GM18858 (cell line): ENCODE data around the gene PCSK2.

Source experiments
- ATAC-seq: cut with Tn5 transposase; IDR thresholded peaks from one replicate; pipeline ENCODE4 v1.9.1; 2021; ENCODE audit not compliant: unreplicated experiment

Gene PCSK2

GRCh38 chr20:17248224-17248623 lies 21.4 kb downstream of the PCSK2 start:
- no peak for ATAC-seq

- ATAC-seq, result no peak
Measured at GRCh38 chr20:17262786-17263185, 35.9 kb downstream of the PCSK2 start.

GRCh38 chr20:17273717-17274116 lies 46.9 kb downstream of the PCSK2 start:
- no peak for ATAC-seq

- ATAC-seq, result no peak
Measured at GRCh38 chr20:17276101-17276500, 49.3 kb downstream of the PCSK2 start.

GRCh38 chr20:17281478-17281877 lies 54.6 kb downstream of the PCSK2 start:
- no peak for ATAC-seq

- no peak for ATAC-seq
Measured at GRCh38 chr20:17282501-17282900, 55.7 kb downstream of the PCSK2 start.

GRCh38 chr20:17287503-17287902 lies 60.7 kb downstream of the PCSK2 start:
- ATAC-seq, result no peak

GRCh38 chr20:17287998-17288397 lies 61.2 kb downstream of the PCSK2 start:
- no peak for ATAC-seq

GRCh38 chr20:17295151-17295726 lies 68.4 kb downstream of the PCSK2 start:
- ATAC-seq, result no peak

- ATAC-seq, result no peak
Measured at GRCh38 chr20:17295991-17296390, 69.2 kb downstream of the PCSK2 start.

- ATAC-seq, result no peak
Measured at GRCh38 chr20:17298171-17298570, 71.3 kb downstream of the PCSK2 start.

GRCh38 chr20:17298751-17299150 lies 71.9 kb downstream of the PCSK2 start:
- ATAC-seq, result no peak

- no peak for ATAC-seq
Measured at GRCh38 chr20:17300113-17300512, 73.3 kb downstream of the PCSK2 start.

GRCh38 chr20:17304774-17305173 lies 77.9 kb downstream of the PCSK2 start:
- no peak for ATAC-seq

GRCh38 chr20:17306427-17306826 lies 79.6 kb downstream of the PCSK2 start:
- ATAC-seq, result no peak

- no peak for ATAC-seq
Measured at GRCh38 chr20:17314264-17314663, 87.4 kb downstream of the PCSK2 start.

- ATAC-seq, result no peak
Measured at GRCh38 chr20:17315407-17316231, 88.8 kb downstream of the PCSK2 start.

- ATAC-seq, result no peak
Measured at GRCh38 chr20:17316316-17317038, 89.6 kb downstream of the PCSK2 start.

- no peak for ATAC-seq
Measured at GRCh38 chr20:17317341-17317740, 90.5 kb downstream of the PCSK2 start.

- ATAC-seq, result no peak
Measured at GRCh38 chr20:17320456-17320855, 93.6 kb downstream of the PCSK2 start.

GRCh38 chr20:17326096-17326495 lies 99.3 kb downstream of the PCSK2 start:
- ATAC-seq, result no peak
